HepG2 (cell line): ENCODE measurements around the gene FAIM2. TPM values are rescaled to one million over a fixed set of nuclear protein-coding genes. Genes with fewer than 3 reads are reported as not detected.

ENCODE experiments used
- ARNTL ChIP-seq: sonication (generic); formaldehyde crosslinking; IDR thresholded peaks from 2 replicates; pipeline ENCODE4 v1.4.0; 2020; ENCODE audit warnings: mild to moderate bottlenecking, missing genetic modification reagents
- GABPA ChIP-seq, 2 experiments: IDR thresholded peaks; 2 replicates each; pipeline ENCODE4 v1.6.1; 2011 to 2016; ENCODE audit warnings: low read depth in 2 of 2, low read length in 1 of 2, missing biosample characterization in 1 of 2, missing genetic modification characterization in 1 of 2
- GABPB1 ChIP-seq: IDR thresholded peaks from 2 replicates; pipeline ENCODE4 v1.6.1; 2016; ENCODE audit warnings: mild to moderate bottlenecking, missing genetic modification reagents, moderate library complexity, missing compliant biosample characterization
- GMEB1 ChIP-seq: sonication (generic); formaldehyde crosslinking; IDR thresholded peaks from 2 replicates; pipeline ENCODE4 v1.5.1; 2020; ENCODE audit warnings: missing genetic modification reagents, mild to moderate bottlenecking, borderline replicate concordance
- IKZF1 ChIP-seq: fragments of 450-650 bp; IDR thresholded peaks from 2 replicates; pipeline ENCODE4 v1.7.1; 2016
- KDM3A ChIP-seq: IDR thresholded peaks from 2 replicates; pipeline ENCODE4 v1.6.1; 2018; ENCODE audit warnings: low read depth, missing compliant biosample characterization
- NFYB ChIP-seq: sonication (generic); formaldehyde crosslinking; IDR thresholded peaks from 2 replicates; pipeline ENCODE4 v1.4.0; 2020; ENCODE audit warnings: missing genetic modification reagents
- PHF20 ChIP-seq: sonication (generic); formaldehyde crosslinking; IDR thresholded peaks from 2 replicates; pipeline ENCODE4 v1.5.0; 2020; ENCODE audit warnings: mild to moderate bottlenecking, missing genetic modification reagents
- POLR2A ChIP-seq, 2 experiments: IDR thresholded peaks; 2 replicates each; pipeline ENCODE4 v1.6.1; 2011; ENCODE audit warnings: low read depth in 2 of 2, low read length in 2 of 2, mild to moderate bottlenecking in 1 of 2, moderate library complexity in 1 of 2; ENCODE audit not compliant: insufficient read depth in 1 of 2
- SAP130 ChIP-seq: IDR thresholded peaks from 2 replicates; pipeline ENCODE4 v1.6.1; 2016; ENCODE audit warnings: low read depth
- SMAD1 ChIP-seq: sonication (generic); formaldehyde crosslinking; IDR thresholded peaks from 2 replicates; pipeline ENCODE4 v1.4.0; 2020; ENCODE audit warnings: missing genetic modification reagents, low read depth, mild to moderate bottlenecking, borderline replicate concordance
- SP1 ChIP-seq, 2 experiments: fragments of 450-650 bp in 1 of 2; sonication (generic) in 1 of 2; formaldehyde crosslinking in 1 of 2; IDR thresholded peaks; 2 replicates each; pipeline versions ENCODE4 v1.4.0 to v1.6.1; 2016 to 2020; ENCODE audit warnings: missing genetic modification reagents in 1 of 2
- ZC3H13 ChIP-seq: sonication (generic); formaldehyde crosslinking; IDR thresholded peaks from 2 replicates; pipeline ENCODE4 v1.8.1; 2023; ENCODE audit warnings: mild to moderate bottlenecking, missing genetic modification reagents, moderate library complexity
- ZFY ChIP-seq: sonication (generic); formaldehyde crosslinking; IDR thresholded peaks from 2 replicates; pipeline ENCODE4 v1.4.0; 2020; ENCODE audit warnings: missing genetic modification reagents
- ZNF335 ChIP-seq: sonication (generic); formaldehyde crosslinking; IDR thresholded peaks from 2 replicates; pipeline ENCODE4 v1.4.0; 2020; ENCODE audit warnings: missing genetic modification reagents
- ZNF407 ChIP-seq: sonication (generic); formaldehyde crosslinking; IDR thresholded peaks from one replicate; pipeline ENCODE4 v1.5.1; 2020; ENCODE audit warnings: mild to moderate bottlenecking, missing genetic modification reagents; ENCODE audit errors: not compliant biosample characterization
- ZNF749 ChIP-seq: sonication (generic); formaldehyde crosslinking; IDR thresholded peaks from 2 replicates; pipeline ENCODE4 v1.8.0; 2022; ENCODE audit warnings: mild to moderate bottlenecking, missing genetic modification reagents, moderate library complexity, borderline replicate concordance
- ZSCAN25 ChIP-seq: sonication (generic); formaldehyde crosslinking; IDR thresholded peaks from 2 replicates; pipeline ENCODE4 v1.8.0; 2022; ENCODE audit warnings: mild to moderate bottlenecking, missing genetic modification reagents
- polyA plus RNA-seq, 8 experiments: library from polyadenylated mRNA; depleted of rRNA in 3 of 8; stranded (reverse) in 7 of 8; unstranded in 1 of 8; fragments of >200 nt; fragmentation: Illumina TruSeq in 4 of 8; extraction: Trizol in 4 of 8; gene quantifications; 2 replicates each; pipeline versions ENCODE4 v1.2.1 to v1.2.3, GENCODE V29; 2011 to 2016; ENCODE audit warnings: low read depth in 4 of 8, missing spikeins in 1 of 8, mixed read lengths in 1 of 8; ENCODE audit not compliant: insufficient read depth in 1 of 8
- total RNA-seq, 5 experiments: library from RNA; depleted of rRNA; stranded (reverse); fragments of >200 nt; fragmentation: Illumina TruSeq; extraction: Trizol; gene quantifications; 2 replicates each; pipeline ENCODE4 v1.2.3, GENCODE V29; 2016; ENCODE audit warnings: low read depth in 1 of 5

The FAIM2 gene
- total and polyA plus RNA-seq, 2 of the 13 experiments (the other 11 are each of a cell fraction or from before 2014, with no cell fraction given), result not detected

- TF ChIP-seq ZNF407 (CRISPR knock-in tag), result peak; percentile 74
- TF ChIP-seq GABPB1 (CRISPR knock-in tag), result peak; percentile 77
- 0 out of 2 replicates have a peak, but pooled peaks have one; percentile 15 for TF ChIP-seq KDM3A (CRISPR knock-in tag)
- no peak for TF ChIP-seq SP1 (IDR thresholded peaks at IDR 0.05)
- peak; percentile 42; the same call in 1 of the 2 replicates for TF ChIP-seq SP1 (CRISPR knock-in tag; IDR thresholded peaks at IDR 0.05)
- peak; percentile 6; the same call in 1 of the 2 replicates for TF ChIP-seq ZSCAN25 (CRISPR knock-in tag)
- TF ChIP-seq SAP130 (CRISPR knock-in tag), result peak; percentile 98
- peak; percentile 25; the same call in 1 of the 2 replicates for TF ChIP-seq GABPA (IDR thresholded peaks at IDR 0.05; ENCODE audit: low read depth, low read length)
- peak; percentile 81 for TF ChIP-seq GABPA (CRISPR knock-in tag; IDR thresholded peaks at IDR 0.05; ENCODE audit: low read depth)
- no peak for TF ChIP-seq IKZF1
- 0 out of 2 replicates have a peak, but pooled peaks have one; percentile 46 for TF ChIP-seq ZNF335 (CRISPR knock-in tag)
- 0 out of 2 replicates have a peak, but pooled peaks have one; percentile 63 for TF ChIP-seq ZNF749
- TF ChIP-seq ARNTL (CRISPR knock-in tag), result 0 out of 2 replicates have a peak, but pooled peaks have one; percentile 22
- TF ChIP-seq PHF20 (CRISPR knock-in tag), result peak; percentile 65
- 0 out of 2 replicates have a peak, but pooled peaks have one; percentile 50 for TF ChIP-seq SMAD1 (CRISPR knock-in tag)
- peak; percentile 60; the same call in 1 of the 2 replicates for TF ChIP-seq NFYB (CRISPR knock-in tag)
- TF ChIP-seq ZC3H13 (CRISPR knock-in tag), result peak; percentile 22; the same call in 1 of the 2 replicates
- peak; percentile 64 to 65 for TF ChIP-seq POLR2A (IDR thresholded peaks at IDR 0.05; ENCODE audit: insufficient read depth in 1 of 2, low read depth in 2 of 2, low read length in 2 of 2)
- peak; percentile 70 for TF ChIP-seq ZFY (CRISPR knock-in tag)
- TF ChIP-seq GMEB1, result peak; percentile 38; the same call in 1 of the 2 replicates
These were observed 75.3 kb downstream of the FAIM2 start, which contains the start of gene NCKAP5L (continued) for GRCh38 chr12:49828133-49829091.
